SK-N-SH treated with all-trans-retinoic acid at 6 μM for 48 hours (cell line): ENCODE results near the gene DEGS1.

Experiments used
- ARNTL ChIP-seq: fragments of 450-650 bp; formaldehyde crosslinking; IDR thresholded peaks from 2 replicates; pipeline ENCODE4 v1.5.0; 2020; ENCODE audit warnings: low read depth, mild to moderate bottlenecking, moderate library complexity, borderline replicate concordance
- BACH2 ChIP-seq: fragments of 250-450 bp; sonication (Bioruptor Pico); IDR thresholded peaks from 2 replicates; pipeline ENCODE4 v1.9.0; 2021; ENCODE audit warnings: mild to moderate bottlenecking, borderline replicate concordance
- CREB5 ChIP-seq: fragments of 250-450 bp; sonication (Bioruptor Pico); IDR thresholded peaks from 2 replicates; pipeline ENCODE4 v1.5.1; 2020; ENCODE audit warnings: low read depth, mild to moderate bottlenecking, moderate library complexity
- CSDC2 ChIP-seq: fragments of 250-450 bp; sonication (Bioruptor Pico); IDR thresholded peaks from 2 replicates; pipeline ENCODE4 v1.5.0; 2020; ENCODE audit warnings: mild to moderate bottlenecking, moderate library complexity
- ESRRG ChIP-seq: fragments of 250-450 bp; sonication (Bioruptor Pico); IDR thresholded peaks from 2 replicates; pipeline ENCODE4 v1.6.1; 2021; ENCODE audit warnings: mild to moderate bottlenecking
- GLIS3 ChIP-seq: fragments of 250-450 bp; sonication (Bioruptor Pico); IDR thresholded peaks from 2 replicates; pipeline ENCODE4 v1.5.0; 2020; ENCODE audit warnings: mild to moderate bottlenecking, moderate library complexity
- OSR1 ChIP-seq: fragments of 250-450 bp; sonication (Bioruptor Pico); IDR thresholded peaks from 2 replicates; pipeline ENCODE4 v1.8.0; 2022; ENCODE audit warnings: moderate library complexity, mild to moderate bottlenecking, inconsistent platforms
- POU6F1 ChIP-seq: fragments of 250-450 bp; sonication (Bioruptor Pico); IDR thresholded peaks from 2 replicates; pipeline ENCODE4 v1.8.0; 2021; ENCODE audit warnings: low read depth, mild to moderate bottlenecking, moderate library complexity, borderline replicate concordance
- SNAI2 ChIP-seq: fragments of 250-450 bp; sonication (Bioruptor Pico); IDR thresholded peaks from 2 replicates; pipeline ENCODE4 v1.5.0; 2020; ENCODE audit warnings: mild to moderate bottlenecking, moderate library complexity
- ZFP3 ChIP-seq: fragments of 250-450 bp; sonication (Bioruptor Pico); IDR thresholded peaks from 2 replicates; pipeline ENCODE4 v1.5.0; 2020; ENCODE audit warnings: mild to moderate bottlenecking, moderate library complexity
- ZFP30 ChIP-seq: fragments of 450-650 bp; formaldehyde crosslinking; IDR thresholded peaks from 2 replicates; pipeline ENCODE4 v1.5.0; 2022; ENCODE audit warnings: mild to moderate bottlenecking, moderate library complexity
- ZNF70 ChIP-seq: fragments of 450-650 bp; formaldehyde crosslinking; IDR thresholded peaks from 2 replicates; pipeline ENCODE4 v1.5.0; 2020; ENCODE audit warnings: mild to moderate bottlenecking, moderate library complexity
- ZNF8 ChIP-seq: fragments of 450-650 bp; formaldehyde crosslinking; IDR thresholded peaks from 2 replicates; pipeline ENCODE4 v1.5.0; 2020; ENCODE audit warnings: mild to moderate bottlenecking, moderate library complexity
- TF ChIP-seq, protein P1 (sequence below): fragments of 250-450 bp; sonication (Bioruptor Pico); IDR thresholded peaks from 2 replicates; pipeline ENCODE4 v1.8.0; 2020; ENCODE audit warnings: mild to moderate bottlenecking, moderate library complexity, borderline replicate concordance

- TF ChIP-seq ARNTL (CRISPR knock-in tag) (no peak), BACH2 (CRISPR knock-in tag) (no peak), GLIS3 (CRISPR knock-in tag) (no peak), ZFP3 (CRISPR knock-in tag) (no peak), CREB5 (CRISPR knock-in tag) (no peak), ZNF8 (CRISPR knock-in tag) (no peak), CSDC2 (CRISPR knock-in tag) (no peak), ZNF70 (CRISPR knock-in tag) (no peak), ESRRG (no peak), SNAI2 (CRISPR knock-in tag) (no peak), ZFP30 (CRISPR knock-in tag) (no peak), POU6F1 (CRISPR knock-in tag) (no peak), OSR1 (CRISPR knock-in tag) (no peak)
- TF ChIP-seq, protein P1, sequence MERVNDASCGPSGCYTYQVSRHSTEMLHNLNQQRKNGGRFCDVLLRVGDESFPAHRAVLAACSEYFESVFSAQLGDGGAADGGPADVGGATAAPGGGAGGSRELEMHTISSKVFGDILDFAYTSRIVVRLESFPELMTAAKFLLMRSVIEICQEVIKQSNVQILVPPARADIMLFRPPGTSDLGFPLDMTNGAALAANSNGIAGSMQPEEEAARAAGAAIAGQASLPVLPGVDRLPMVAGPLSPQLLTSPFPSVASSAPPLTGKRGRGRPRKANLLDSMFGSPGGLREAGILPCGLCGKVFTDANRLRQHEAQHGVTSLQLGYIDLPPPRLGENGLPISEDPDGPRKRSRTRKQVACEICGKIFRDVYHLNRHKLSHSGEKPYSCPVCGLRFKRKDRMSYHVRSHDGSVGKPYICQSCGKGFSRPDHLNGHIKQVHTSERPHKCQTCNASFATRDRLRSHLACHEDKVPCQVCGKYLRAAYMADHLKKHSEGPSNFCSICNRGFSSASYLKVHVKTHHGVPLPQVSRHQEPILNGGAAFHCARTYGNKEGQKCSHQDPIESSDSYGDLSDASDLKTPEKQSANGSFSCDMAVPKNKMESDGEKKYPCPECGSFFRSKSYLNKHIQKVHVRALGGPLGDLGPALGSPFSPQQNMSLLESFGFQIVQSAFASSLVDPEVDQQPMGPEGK (CRISPR knock-in tag) = no peak
Observed at GRCh38 chr1:224192082-224192788, 9.2 kb downstream of the DEGS1 start.
